ENCODE data around the gene PIGK. TPM values are rescaled to one million over a fixed set of nuclear protein-coding genes. Genes with fewer than 3 reads are reported as not detected.
"Not testable (repeated sequence)": the region's sequence is repeated elsewhere in the genome, so short reads cannot be mapped to it uniquely, and the experiment has no call there.

The PIGK gene
- total RNA-seq, 2 donors from 2014 or later: 31.7 to 43.4 TPM

GRCh38 chr1:77202751-77203150 is 16.5 kb downstream of the PIGK start:
- no peak for DNase-seq (ENCODE audit: low spot score)
- intact Hi-C loops (cut with DNase I): no loop called here

GRCh38 chr1:77200806-77201205 is 18.4 kb downstream of the PIGK start:
- no peak for DNase-seq (ENCODE audit: low spot score)
- intact Hi-C loops (cut with DNase I): no loop called here

GRCh38 chr1:77200293-77200692 is 18.9 kb downstream of the PIGK start:
- DNase-seq (ENCODE audit: low spot score): no peak
- intact Hi-C loops (cut with DNase I): no loop called here

- intact Hi-C loops (cut with DNase I): no loop called here
Observed at GRCh38 chr1:77197351-77197750, 21.9 kb downstream of the PIGK start.

GRCh38 chr1:77193951-77194350 is 25.3 kb downstream of the PIGK start:
- DNase-seq (ENCODE audit: low spot score): no peak
- intact Hi-C loops (cut with DNase I): no loop called here

More at GRCh38 chr1:77197351-77197750, 21.9 kb downstream of the PIGK start:
- DNase-seq (ENCODE audit: low spot score): no peak

GRCh38 chr1:77188770-77189169 is 30.5 kb downstream of the PIGK start:
- DNase-seq (ENCODE audit: low spot score): no peak
- intact Hi-C loops (cut with DNase I): loop anchor here in 1 of 2 donors (5.0 kb wide), 1 partner anchor 1379 kb away; no protein-coding TSS in a partner anchor

GRCh38 chr1:77186907-77187306 is 32.3 kb downstream of the PIGK start:
- intact Hi-C loops (cut with DNase I): loop anchor here in 1 of 2 donors (5.0 kb wide), 1 partner anchor 1380 kb away; no protein-coding TSS in a partner anchor
- not testable (repeated sequence) for DNase-seq (ENCODE audit: low spot score)

- intact Hi-C loops (cut with DNase I): loop anchor here in 1 of 2 donors (2.0 kb wide), 1 partner anchor 27 kb away; no protein-coding TSS in a partner anchor
- DNase-seq (ENCODE audit: low spot score): no peak
Observed at GRCh38 chr1:77182083-77182482, 37.1 kb downstream of the PIGK start.

GRCh38 chr1:77179632-77180031 is 39.6 kb downstream of the PIGK start:
- intact Hi-C loops (cut with DNase I): no loop called here
- no peak for DNase-seq (ENCODE audit: low spot score)

- no peak for DNase-seq (ENCODE audit: low spot score)
- intact Hi-C loops (cut with DNase I): no loop called here
Observed at GRCh38 chr1:77175230-77175844, 43.9 kb downstream of the PIGK start.

GRCh38 chr1:77170687-77171086 is 48.5 kb downstream of the PIGK start:
- intact Hi-C loops (cut with DNase I): no loop called here
- no peak for DNase-seq (ENCODE audit: low spot score)

GRCh38 chr1:77168358-77168757 is 50.9 kb downstream of the PIGK start:
- no peak for DNase-seq (ENCODE audit: low spot score)
- intact Hi-C loops (cut with DNase I): no loop called here

- DNase-seq (ENCODE audit: low spot score): no peak
- intact Hi-C loops (cut with DNase I): no loop called here
Observed at GRCh38 chr1:77164434-77164944, 54.7 kb downstream of the PIGK start.

GRCh38 chr1:77159706-77160105 is 59.5 kb downstream of the PIGK start:
- DNase-seq (ENCODE audit: low spot score); intact Hi-C loops (cut with DNase I): not testable (repeated sequence)

- intact Hi-C loops (cut with DNase I): no loop called here
- no peak for DNase-seq (ENCODE audit: low spot score)
Observed at GRCh38 chr1:77156214-77156613, 63.0 kb downstream of the PIGK start.

GRCh38 chr1:77146270-77146669 is 73.0 kb downstream of the PIGK start:
- intact Hi-C loops (cut with DNase I): no loop called here
- no peak for DNase-seq (ENCODE audit: low spot score)

GRCh38 chr1:77143529-77144121 is 75.6 kb downstream of the PIGK start:
- intact Hi-C loops (cut with DNase I): loop anchor here in 1 of 2 donors (5.0 kb wide), 1 partner anchor 389 kb away; no protein-coding TSS in a partner anchor
- DNase-seq (ENCODE audit: low spot score): no peak

GRCh38 chr1:77139389-77139788 is 79.8 kb downstream of the PIGK start:
- DNase-seq (ENCODE audit: low spot score): no peak
- intact Hi-C loops (cut with DNase I): loop anchor here in 1 of 2 donors (10.0 kb wide), 1 partner anchor 985 kb away; no protein-coding TSS in a partner anchor

- intact Hi-C loops (cut with DNase I): loop anchor here in 1 of 2 donors (10.0 kb wide), 1 partner anchor 980 kb away; no protein-coding TSS in a partner anchor
- DNase-seq (ENCODE audit: low spot score): no peak
Observed at GRCh38 chr1:77134359-77134758, 84.9 kb downstream of the PIGK start.

- DNase-seq (ENCODE audit: low spot score): no peak
- intact Hi-C loops (cut with DNase I): loop anchor here in 1 of 2 donors (10.0 kb wide), 1 partner anchor 979 kb away; no protein-coding TSS in a partner anchor
Observed at GRCh38 chr1:77133731-77134358, 85.4 kb downstream of the PIGK start.

Data from posterior vena cava (tissue), 2 donors.